CD8-positive, alpha-beta memory T cell (primary cell): Measurements from ENCODE around the gene GOLGA3. TPM values are rescaled to one million over a fixed set of nuclear protein-coding genes. Genes with fewer than 3 reads are reported as not detected.

ENCODE experiments used
- CTCF ChIA-PET: fragments of 350-600 bp; sonication (Branson Sonifier 250); formaldehyde crosslinking; loops from one replicate; lab custom pipeline; 2021; ENCODE audit warnings: antibody characterized with exemption; lab: Charles Lee
- POLR2A ChIA-PET: fragments of 350-600 bp; sonication (Branson Sonifier 250); formaldehyde crosslinking; loops from one replicate; lab custom pipeline; 2021; ENCODE audit warnings: antibody characterized with exemption; lab: Charles Lee
- DNase-seq, 5 donors: peaks; one replicate each; pipeline versions ENCODE4 v3.0.0 to v3.0.0-alpha.2; 2020 to 2022; ENCODE audit warnings: mixed read lengths in 1 of 5
- H3K27ac ChIP-seq: one replicate; pipeline ENCODE4 v1.7.0; 2013; ENCODE audit warnings: low read depth, mild to moderate bottlenecking, low read length, moderate library complexity
- H3K27me3 ChIP-seq: 2 replicates; pipeline ENCODE4 v1.7.0; 2013; ENCODE audit warnings: low read length, mild to moderate bottlenecking; ENCODE audit not compliant: insufficient read depth, poor library complexity, severe bottlenecking
- H3K36me3 ChIP-seq: 2 replicates; pipeline ENCODE4 v1.7.0; 2013; ENCODE audit warnings: mild to moderate bottlenecking, low read length, moderate library complexity; ENCODE audit not compliant: insufficient read depth
- H3K4me1 ChIP-seq: 2 replicates; pipeline ENCODE4 v1.7.0; 2013; ENCODE audit warnings: mild to moderate bottlenecking, low read length, moderate library complexity; ENCODE audit not compliant: insufficient read depth
- H3K4me3 ChIP-seq: 2 replicates; pipeline ENCODE4 v1.7.0; 2013; ENCODE audit warnings: mild to moderate bottlenecking, low read length
- H3K9me3 ChIP-seq: 2 replicates; pipeline ENCODE4 v1.7.0; 2013; ENCODE audit warnings: mild to moderate bottlenecking, low read length
- H3K27ac Mint-ChIP-seq, 8 donors: one replicate each; pipeline ENCODE4 v1.8.0; 2020 to 2021; ENCODE audit warnings: mixed read lengths in 8 of 8, mild to moderate bottlenecking in 6 of 8, inconsistent platforms in 3 of 8, moderate library complexity in 3 of 8
- H3K27me3 Mint-ChIP-seq, 2 donors: one replicate each; pipeline ENCODE4 v1.8.0; 2020 to 2021; ENCODE audit warnings: mixed read lengths in 2 of 2, mild to moderate bottlenecking in 1 of 2, moderate library complexity in 1 of 2
- H3K36me3 Mint-ChIP-seq, 3 donors: one replicate each; pipeline ENCODE4 v1.8.0; 2020 to 2021; ENCODE audit warnings: mixed read lengths in 3 of 3, inconsistent platforms in 1 of 3, mild to moderate bottlenecking in 1 of 3
- H3K4me1 Mint-ChIP-seq, 3 donors: one replicate each; pipeline ENCODE4 v1.8.0; 2020 to 2021; ENCODE audit warnings: mixed read lengths in 3 of 3, inconsistent platforms in 1 of 3, mild to moderate bottlenecking in 1 of 3
- H3K4me3 Mint-ChIP-seq, 7 donors: one replicate each; pipeline ENCODE4 v1.8.0; 2020 to 2021; ENCODE audit warnings: mixed read lengths in 7 of 7, mild to moderate bottlenecking in 6 of 7, moderate library complexity in 4 of 7, inconsistent platforms in 2 of 7
- H3K9me3 Mint-ChIP-seq, 5 donors: one replicate each; pipeline ENCODE4 v1.8.0; 2020 to 2022; ENCODE audit warnings: mixed read lengths in 5 of 5, mild to moderate bottlenecking in 3 of 5, moderate library complexity in 2 of 5, inconsistent platforms in 1 of 5
- polyA plus RNA-seq: library from polyadenylated mRNA; unstranded; fragments of 300-500 nt; fragmentation: Illumina TruSeq; gene quantifications from one replicate; pipeline ENCODE4 v1.2.3, GENCODE V29; 2021
- total RNA-seq, 2 experiments: library from RNA; stranded (reverse); gene quantifications; one replicate each; pipeline ENCODE4 v1.2.3, GENCODE V29; 2021

The GOLGA3 gene
- total and polyA plus RNA-seq, 3 experiments from 2014 or later: 13.4 to 68.2 (median 63.7) TPM

- peaks cover 6 to 85% (median 12%) of the 10 kb centered on the region in 3 donors for H3K36me3 Mint-ChIP-seq
- no peaks in the 10 kb centered on the region for H3K9me3 Mint-ChIP-seq
- peak overlapping the region in 2 of 8 donors; percentile 5 to 27 for H3K27ac Mint-ChIP-seq
- Histone ChIP-seq H3K36me3 (peaks cover 69% of the 10 kb centered on the region), H3K4me3 (no peak overlapping the region), H3K27ac (no peak overlapping the region), H3K27me3 (no peaks in the 10 kb centered on the region), H3K9me3 (no peaks in the 10 kb centered on the region), H3K4me1 (no peaks in the 10 kb centered on the region)
- peaks cover 2 to 7% (median 5%) of the 10 kb centered on the region in 3 donors for H3K4me1 Mint-ChIP-seq
- H3K4me3 Mint-ChIP-seq: no peak overlapping the region
- POLR2A ChIA-PET: no interaction called here
- CTCF ChIA-PET: no interaction called here
- no peaks in the 10 kb centered on the region for H3K27me3 Mint-ChIP-seq
- DNase-seq: no peak
Observed at GRCh38 chr12:132748319-132748718, 80.3 kb downstream of the GOLGA3 start.

GRCh38 chr12:132747896-132748295 is 80.8 kb downstream of the GOLGA3 start:
- peaks cover 2 to 10% (median 8%) of the 10 kb centered on the region in 3 donors for H3K4me1 Mint-ChIP-seq
- H3K27ac ChIP-seq: no peak overlapping the region
- H3K27me3 ChIP-seq: no peaks in the 10 kb centered on the region
- no peak overlapping the region for H3K4me3 Mint-ChIP-seq
- H3K36me3 Mint-ChIP-seq: peaks cover 8 to 85% (median 12%) of the 10 kb centered on the region in 3 donors
- no peaks in the 10 kb centered on the region for H3K9me3 Mint-ChIP-seq
- POLR2A ChIA-PET: no interaction called here
- no peak overlapping the region for H3K4me3 ChIP-seq
- peaks cover 70% of the 10 kb centered on the region for H3K36me3 ChIP-seq
- DNase-seq: no peak
- no peaks in the 10 kb centered on the region for H3K4me1 ChIP-seq
- H3K27me3 Mint-ChIP-seq: no peaks in the 10 kb centered on the region
- peak overlapping the region in 1 of 8 donors; percentile 13 for H3K27ac Mint-ChIP-seq
- CTCF ChIA-PET: no interaction called here
- H3K9me3 ChIP-seq: no peaks in the 10 kb centered on the region

GRCh38 chr12:132747395-132747794 is 81.3 kb downstream of the GOLGA3 start:
- Mint-ChIP-seq H3K36me3 (peaks cover 13 to 86% (median 17%) of the 10 kb centered on the region in 3 donors), H3K9me3 (no peaks in the 10 kb centered on the region), H3K27ac (no peak overlapping the region), H3K27me3 (no peaks in the 10 kb centered on the region), H3K4me1 (peaks cover 6 to 15% (median 12%) of the 10 kb centered on the region in 3 donors), H3K4me3 (no peak overlapping the region)
- Histone ChIP-seq H3K4me1 (no peaks in the 10 kb centered on the region), H3K4me3 (no peak overlapping the region), H3K36me3 (peaks cover 70% of the 10 kb centered on the region), H3K27me3 (no peaks in the 10 kb centered on the region), H3K9me3 (no peaks in the 10 kb centered on the region), H3K27ac (no peak overlapping the region)
- DNase-seq: no peak
- ChIA-PET CTCF (no interaction called here), POLR2A (no interaction called here)

GRCh38 chr12:132746613-132747012 is 82.1 kb downstream of the GOLGA3 start:
- peaks cover 77% of the 10 kb centered on the region for H3K36me3 ChIP-seq
- no peaks in the 10 kb centered on the region for H3K9me3 ChIP-seq
- no peak overlapping the region for H3K4me3 ChIP-seq
- CTCF ChIA-PET: no interaction called here
- H3K36me3 Mint-ChIP-seq: peaks cover 13 to 89% (median 19%) of the 10 kb centered on the region in 3 donors
- peaks cover 7 to 17% (median 16%) of the 10 kb centered on the region in 3 donors for H3K4me1 Mint-ChIP-seq
- no peaks in the 10 kb centered on the region for H3K4me1 ChIP-seq
- no peak overlapping the region for H3K27ac ChIP-seq
- no peak for DNase-seq
- H3K27ac Mint-ChIP-seq: no peak overlapping the region
- no peaks in the 10 kb centered on the region for H3K9me3 Mint-ChIP-seq
- H3K27me3 Mint-ChIP-seq: no peaks in the 10 kb centered on the region
- no peak overlapping the region for H3K4me3 Mint-ChIP-seq
- POLR2A ChIA-PET: no interaction called here
- no peaks in the 10 kb centered on the region for H3K27me3 ChIP-seq

- no peak overlapping the region for H3K27ac ChIP-seq
- no peaks in the 10 kb centered on the region for H3K27me3 ChIP-seq
- H3K27ac Mint-ChIP-seq: peak overlapping the region in 2 of 8 donors; percentile 70 to 79
- H3K4me3 Mint-ChIP-seq: no peak overlapping the region
- H3K27me3 Mint-ChIP-seq: no peaks in the 10 kb centered on the region
- H3K4me1 ChIP-seq: no peaks in the 10 kb centered on the region
- peaks cover 7 to 21% (median 16%) of the 10 kb centered on the region in 3 donors for H3K4me1 Mint-ChIP-seq
- no peak overlapping the region for H3K4me3 ChIP-seq
- DNase-seq: no peak
- peaks cover 13 to 97% (median 24%) of the 10 kb centered on the region in 3 donors for H3K36me3 Mint-ChIP-seq
- ChIA-PET CTCF (no interaction called here), POLR2A (no interaction called here)
- peaks cover 85% of the 10 kb centered on the region for H3K36me3 ChIP-seq
- H3K9me3 ChIP-seq: no peaks in the 10 kb centered on the region
- H3K9me3 Mint-ChIP-seq: no peaks in the 10 kb centered on the region
Observed at GRCh38 chr12:132743831-132744230, 84.8 kb downstream of the GOLGA3 start.

GRCh38 chr12:132741620-132742019 is 87.0 kb downstream of the GOLGA3 start:
- H3K36me3 ChIP-seq: peaks cover 73% of the 10 kb centered on the region
- POLR2A ChIA-PET: no interaction called here
- H3K4me1 ChIP-seq: no peaks in the 10 kb centered on the region
- CTCF ChIA-PET: interaction anchor here (0.8 to 1.8 kb wide), 2 partner anchors 8 to 12 kb away, joined by 3 to 5 read pairs; no protein-coding TSS in a partner anchor
- no peaks in the 10 kb centered on the region for H3K27me3 Mint-ChIP-seq
- H3K4me3 Mint-ChIP-seq: no peak overlapping the region
- H3K4me1 Mint-ChIP-seq: peaks cover 7 to 21% (median 16%) of the 10 kb centered on the region in 3 donors
- H3K9me3 Mint-ChIP-seq: no peaks in the 10 kb centered on the region
- H3K9me3 ChIP-seq: no peaks in the 10 kb centered on the region
- peaks cover 13 to 92% (median 28%) of the 10 kb centered on the region in 3 donors for H3K36me3 Mint-ChIP-seq
- no peaks in the 10 kb centered on the region for H3K27me3 ChIP-seq
- no peak overlapping the region for H3K4me3 ChIP-seq
- DNase-seq: no peak
- H3K27ac ChIP-seq: no peak overlapping the region
- H3K27ac Mint-ChIP-seq: peak overlapping the region in 1 of 8 donors; percentile 69

- no peaks in the 10 kb centered on the region for H3K9me3 Mint-ChIP-seq
- H3K27me3 Mint-ChIP-seq: no peaks in the 10 kb centered on the region
- peaks cover 7 to 21% (median 16%) of the 10 kb centered on the region in 3 donors for H3K4me1 Mint-ChIP-seq
- H3K9me3 ChIP-seq: no peaks in the 10 kb centered on the region
- H3K27me3 ChIP-seq: no peaks in the 10 kb centered on the region
- H3K27ac ChIP-seq: no peak overlapping the region
- H3K4me3 ChIP-seq: no peak overlapping the region
- peaks cover 13 to 91% (median 26%) of the 10 kb centered on the region in 3 donors for H3K36me3 Mint-ChIP-seq
- H3K36me3 ChIP-seq: peaks cover 68% of the 10 kb centered on the region
- H3K4me1 ChIP-seq: no peaks in the 10 kb centered on the region
- ChIA-PET POLR2A (no interaction called here), CTCF (no interaction called here)
- DNase-seq: no peak
- H3K4me3 Mint-ChIP-seq: no peak overlapping the region
- no peak overlapping the region for H3K27ac Mint-ChIP-seq
Observed at GRCh38 chr12:132740652-132741051, 88.0 kb downstream of the GOLGA3 start.

GRCh38 chr12:132740313-132740646 is 88.4 kb downstream of the GOLGA3 start:
- no peak for DNase-seq
- no peak overlapping the region for H3K4me3 ChIP-seq
- H3K9me3 Mint-ChIP-seq: no peaks in the 10 kb centered on the region
- H3K36me3 Mint-ChIP-seq: peaks cover 13 to 91% (median 28%) of the 10 kb centered on the region in 3 donors
- no peaks in the 10 kb centered on the region for H3K9me3 ChIP-seq
- peaks cover 7 to 21% (median 16%) of the 10 kb centered on the region in 3 donors for H3K4me1 Mint-ChIP-seq
- H3K4me3 Mint-ChIP-seq: no peak overlapping the region
- H3K27me3 Mint-ChIP-seq: no peaks in the 10 kb centered on the region
- no peaks in the 10 kb centered on the region for H3K4me1 ChIP-seq
- no peak overlapping the region for H3K27ac ChIP-seq
- CTCF ChIA-PET: no interaction called here
- H3K27ac Mint-ChIP-seq: no peak overlapping the region
- H3K36me3 ChIP-seq: peaks cover 66% of the 10 kb centered on the region
- POLR2A ChIA-PET: no interaction called here
- no peaks in the 10 kb centered on the region for H3K27me3 ChIP-seq
